Stimulated activated CD4-positive, alpha-beta T cell treated with anti-CD3 and anti-CD28 coated beads, Interleukin-4, amount 100 ng/mL, for 24 hours (primary cell): ENCODE data around the gene ANKRD30B.
"Not testable (repeated sequence)": the region's sequence is repeated elsewhere in the genome, so short reads cannot be mapped to it uniquely, and the experiment has no call there.

ENCODE experiments used
- DNase-seq: peaks from one replicate; pipeline ENCODE4 v3.0.0-alpha.2; 2020

Gene ANKRD30B

GRCh38 chr18:14858514-14858913 lies 110.5 kb downstream of the ANKRD30B start:
- not testable (repeated sequence) for DNase-seq

DNA sequence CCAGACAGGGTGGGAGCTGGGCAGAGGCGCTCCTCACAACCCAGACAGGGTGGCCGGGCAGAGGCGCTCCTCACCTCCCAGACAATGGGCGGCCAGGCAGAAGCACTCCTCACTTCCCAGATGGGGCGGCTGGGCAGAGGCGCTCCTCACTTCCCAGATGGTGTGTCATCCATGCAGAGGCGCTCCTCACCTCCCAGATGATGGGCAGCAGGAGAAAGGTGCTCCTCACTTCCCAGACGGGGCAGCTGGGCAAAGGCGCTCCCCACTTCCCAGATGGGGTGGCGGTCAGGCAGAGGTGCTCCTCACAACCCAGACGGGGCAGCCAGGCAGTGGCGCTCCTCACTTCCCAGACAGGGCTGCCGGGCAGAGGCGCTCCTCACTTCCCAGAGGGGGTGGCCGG lies 112.0 kb downstream of the ANKRD30B start:
- not testable (repeated sequence) for DNase-seq

GRCh38 chr18:14866426-14866825 lies 118.5 kb downstream of the ANKRD30B start:
- not testable (repeated sequence) for DNase-seq

DNA sequence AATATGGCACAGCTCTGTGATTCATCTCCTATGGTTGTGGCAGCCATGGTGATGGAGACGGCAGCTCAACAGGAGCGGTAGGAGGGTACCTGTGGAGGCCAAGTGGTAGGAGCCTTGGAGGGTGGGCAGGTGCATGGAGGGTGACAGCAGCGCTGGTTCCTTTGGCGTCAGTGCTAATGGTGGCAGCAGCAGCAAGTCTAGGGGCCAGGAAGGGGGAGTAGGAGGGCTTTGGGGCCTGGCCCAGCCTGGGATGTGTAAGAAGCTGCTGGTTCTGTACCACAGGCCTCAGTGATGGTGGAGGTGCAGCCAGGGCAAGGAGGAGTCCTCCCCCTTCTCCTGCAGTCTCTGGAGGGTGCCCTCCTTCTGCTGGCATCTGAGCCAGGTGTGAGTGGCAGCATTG lies 120.0 kb downstream of the ANKRD30B start:
- DNase-seq, result not testable (repeated sequence)

DNA sequence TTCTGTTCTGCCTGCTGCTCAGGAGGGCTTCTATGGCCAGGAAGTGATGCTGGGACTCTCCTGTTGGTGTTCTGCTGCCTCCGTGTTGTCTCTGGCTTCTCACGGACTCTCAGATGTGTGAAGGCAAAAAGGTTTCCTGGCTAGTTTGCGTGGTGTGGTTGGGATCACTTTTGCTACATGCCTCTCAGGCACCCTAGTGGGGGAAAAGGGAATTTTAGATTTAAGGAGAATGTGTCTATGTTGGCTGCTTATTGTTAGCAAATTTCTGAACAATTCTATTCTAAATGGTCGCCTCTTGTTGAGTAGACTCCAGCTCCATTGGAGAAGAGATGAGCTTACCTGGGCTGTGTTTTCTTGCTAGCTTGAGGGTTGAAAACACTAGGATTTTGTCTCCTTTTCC lies 120.9 kb downstream of the ANKRD30B start:
- not testable (repeated sequence) for DNase-seq

DNA sequence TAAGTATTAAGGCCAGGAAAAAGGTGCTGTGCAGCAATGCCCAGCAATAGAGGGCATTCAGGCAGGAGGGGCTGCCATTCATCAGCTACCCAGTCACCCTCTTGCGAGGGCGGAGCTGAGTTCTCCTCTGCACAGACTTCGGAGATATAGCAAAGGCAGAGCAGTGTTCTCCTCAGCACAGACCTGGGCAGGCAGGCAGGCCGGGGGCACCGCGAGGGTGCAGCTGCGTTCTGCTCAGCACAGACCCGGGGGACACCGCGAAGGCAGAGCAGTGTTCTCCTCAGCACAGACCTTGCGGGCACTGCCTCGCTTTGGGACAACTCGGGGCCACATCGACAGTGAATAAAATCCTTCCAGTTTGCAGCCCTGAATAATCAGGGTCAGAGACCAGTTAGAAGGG lies 130.9 kb downstream of the ANKRD30B start:
- DNase-seq, result not testable (repeated sequence)

DNA sequence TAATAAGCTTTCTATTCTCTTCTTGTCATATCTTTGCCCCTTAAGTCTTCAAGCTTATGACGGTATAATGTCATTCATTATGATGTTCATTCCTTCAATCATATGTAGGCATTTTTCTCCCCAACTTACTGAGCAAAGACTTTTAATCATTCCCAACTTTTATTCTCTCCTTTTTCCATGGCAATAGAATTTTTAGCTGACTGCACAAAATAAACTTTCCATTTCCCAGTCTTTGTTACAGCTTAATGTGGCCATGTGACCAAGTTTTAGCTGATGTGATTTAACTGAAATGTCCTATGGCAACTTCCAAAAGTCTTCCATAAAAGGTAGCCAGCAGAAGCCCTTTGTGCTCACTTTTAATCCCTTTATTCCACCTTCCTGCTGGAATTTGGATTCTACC lies 152.5 kb downstream of the ANKRD30B start:
- DNase-seq, result no peak
